Endothelial cell (in vitro differentiated cells): ENCODE measurements around the gene ACADL. TPM values are rescaled to one million over a fixed set of nuclear protein-coding genes. Genes with fewer than 3 reads are reported as not detected.
"Not testable (repeated sequence)": the region's sequence is repeated elsewhere in the genome, so short reads cannot be mapped to it uniquely, and the experiment has no call there.

Source experiments
- DNase-seq: peaks from one replicate; pipeline ENCODE4 v3.0.0; 2021; ENCODE audit warnings: low spot score
- H3K27ac Mint-ChIP-seq: one replicate; pipeline ENCODE4 v1.8.0; 2021; ENCODE audit warnings: mixed read lengths, inconsistent platforms; ENCODE audit not compliant: unreplicated experiment
- H3K27me3 Mint-ChIP-seq: one replicate; pipeline ENCODE4 v1.8.0; 2021; ENCODE audit warnings: mild to moderate bottlenecking, moderate library complexity, mixed read lengths, inconsistent platforms; ENCODE audit not compliant: unreplicated experiment
- H3K36me3 Mint-ChIP-seq: one replicate; pipeline ENCODE4 v1.8.0; 2021; ENCODE audit warnings: mild to moderate bottlenecking, low read depth, mixed read lengths, inconsistent platforms; ENCODE audit not compliant: unreplicated experiment
- H3K4me1 Mint-ChIP-seq: one replicate; pipeline ENCODE4 v1.8.0; 2021; ENCODE audit warnings: mild to moderate bottlenecking, mixed read lengths, inconsistent platforms; ENCODE audit not compliant: unreplicated experiment
- H3K4me3 Mint-ChIP-seq: one replicate; pipeline ENCODE4 v1.8.0; 2021; ENCODE audit warnings: mild to moderate bottlenecking, mixed read lengths, inconsistent platforms; ENCODE audit not compliant: unreplicated experiment
- H3K9me3 Mint-ChIP-seq: one replicate; pipeline ENCODE4 v1.8.0; 2021; ENCODE audit warnings: mixed read lengths, inconsistent platforms; ENCODE audit not compliant: unreplicated experiment
- CTCF ChIP-seq: fragments of 200-600 bp; sonication (generic); IDR thresholded peaks from one replicate; pipeline ENCODE4 v1.5.0; 2021; ENCODE audit warnings: antibody characterized with exemption; ENCODE audit not compliant: unreplicated experiment
- total RNA-seq: library from RNA; stranded (reverse); fragmentation: NEBNext Ultra II Directional; extraction: Animal tissue kit (Norgen Biotek cat#: 25700); gene quantifications from one replicate; pipeline ENCODE4 v1.2.1, GENCODE V29; 2021; ENCODE audit not compliant: unreplicated experiment

Gene ACADL
- total RNA-seq, 1 donor from 2014 or later, result not detected

- Mint-ChIP-seq H3K36me3 (peaks cover 3% of the 10 kb centered on the region), H3K27me3 (peaks cover 1% of the 10 kb centered on the region), H3K4me3 (no peak overlapping the region), H3K27ac (no peak overlapping the region), H3K9me3 (no peaks in the 10 kb centered on the region), H3K4me1 (no peaks in the 10 kb centered on the region)
- no peak for TF ChIP-seq CTCF
- no peak for DNase-seq
Observed at GRCh38 chr2:210188755-210189154, 36.5 kb downstream of the ACADL start.

GRCh38 chr2:210188190-210188589 is 37.1 kb downstream of the ACADL start:
- H3K27ac Mint-ChIP-seq, result no peak overlapping the region
- H3K27me3 Mint-ChIP-seq, result peaks cover 1% of the 10 kb centered on the region
- H3K4me3 Mint-ChIP-seq, result no peak overlapping the region
- H3K9me3 Mint-ChIP-seq, result no peaks in the 10 kb centered on the region
- peaks cover 3% of the 10 kb centered on the region for H3K36me3 Mint-ChIP-seq
- H3K4me1 Mint-ChIP-seq, result no peaks in the 10 kb centered on the region
- TF ChIP-seq CTCF, result no peak
- no peak for DNase-seq

- H3K36me3 Mint-ChIP-seq, result not testable (repeated sequence)
Observed at GRCh38 chr2:210183936-210184335, 41.3 kb downstream of the ACADL start.

GRCh38 chr2:210181606-210182088 is 43.6 kb downstream of the ACADL start:
- peak overlapping the region; percentile 62 for H3K4me3 Mint-ChIP-seq
- H3K27ac Mint-ChIP-seq, H3K36me3 Mint-ChIP-seq, H3K4me1 Mint-ChIP-seq, H3K9me3 Mint-ChIP-seq, H3K27me3 Mint-ChIP-seq: not testable (repeated sequence)
- peak; percentile 10 for DNase-seq

More at GRCh38 chr2:210183936-210184335, 41.3 kb downstream of the ACADL start:
- H3K9me3 Mint-ChIP-seq, H3K4me1 Mint-ChIP-seq, DNase-seq, H3K27ac Mint-ChIP-seq, H3K27me3 Mint-ChIP-seq, H3K4me3 Mint-ChIP-seq: not testable (repeated sequence)

- DNase-seq, H3K36me3 Mint-ChIP-seq, H3K4me1 Mint-ChIP-seq, H3K9me3 Mint-ChIP-seq, H3K27me3 Mint-ChIP-seq, H3K27ac Mint-ChIP-seq: not testable (repeated sequence)
- H3K4me3 Mint-ChIP-seq, result peak overlapping the region; percentile 62
Observed at GRCh38 chr2:210181033-210181605, 44.1 kb downstream of the ACADL start.

- H3K9me3 Mint-ChIP-seq, result no peaks in the 10 kb centered on the region
Observed at GRCh38 chr2:210180477-210180876, 44.8 kb downstream of the ACADL start.

More at GRCh38 chr2:210180477-210180876, 44.8 kb downstream of the ACADL start:
- Mint-ChIP-seq H3K27me3 (peaks cover 4% of the 10 kb centered on the region), H3K4me1 (no peaks in the 10 kb centered on the region), H3K27ac (no peak overlapping the region), H3K36me3 (peaks cover 3% of the 10 kb centered on the region), H3K4me3 (no peak overlapping the region)
- no peak for DNase-seq
- no peak for TF ChIP-seq CTCF
